Measurements from ENCODE around the gene WDR81. TPM values are rescaled to one million over a fixed set of nuclear protein-coding genes. Genes with fewer than 3 reads are reported as not detected.
"Not testable (repeated sequence)": the region's sequence is repeated elsewhere in the genome, so short reads cannot be mapped to it uniquely, and the experiment has no call there.

The WDR81 gene
- polyA plus RNA-seq, 10 donors = 6.4 to 16.6 (median 11.5) TPM

DNA sequence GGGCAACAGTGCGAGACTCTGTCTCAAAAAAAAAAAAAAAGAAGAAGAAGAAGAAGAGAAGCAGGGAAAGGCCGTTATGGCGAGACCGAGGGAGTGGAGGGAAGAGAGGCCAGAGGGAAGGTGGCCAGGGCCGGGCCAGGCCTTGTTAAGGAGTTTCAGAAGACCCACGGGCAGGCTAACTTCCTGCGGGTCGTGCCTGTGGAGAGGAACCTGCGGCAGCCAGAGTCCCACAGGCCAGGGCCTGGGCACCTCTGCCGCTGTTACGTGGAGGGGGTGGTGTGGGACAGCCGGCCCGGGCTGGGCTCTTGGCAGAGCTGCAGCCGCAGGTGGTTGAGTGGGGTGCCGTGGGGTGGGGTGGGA, 5.4 kb downstream of the WDR81 start:
- no peak for DNase-seq

DNA sequence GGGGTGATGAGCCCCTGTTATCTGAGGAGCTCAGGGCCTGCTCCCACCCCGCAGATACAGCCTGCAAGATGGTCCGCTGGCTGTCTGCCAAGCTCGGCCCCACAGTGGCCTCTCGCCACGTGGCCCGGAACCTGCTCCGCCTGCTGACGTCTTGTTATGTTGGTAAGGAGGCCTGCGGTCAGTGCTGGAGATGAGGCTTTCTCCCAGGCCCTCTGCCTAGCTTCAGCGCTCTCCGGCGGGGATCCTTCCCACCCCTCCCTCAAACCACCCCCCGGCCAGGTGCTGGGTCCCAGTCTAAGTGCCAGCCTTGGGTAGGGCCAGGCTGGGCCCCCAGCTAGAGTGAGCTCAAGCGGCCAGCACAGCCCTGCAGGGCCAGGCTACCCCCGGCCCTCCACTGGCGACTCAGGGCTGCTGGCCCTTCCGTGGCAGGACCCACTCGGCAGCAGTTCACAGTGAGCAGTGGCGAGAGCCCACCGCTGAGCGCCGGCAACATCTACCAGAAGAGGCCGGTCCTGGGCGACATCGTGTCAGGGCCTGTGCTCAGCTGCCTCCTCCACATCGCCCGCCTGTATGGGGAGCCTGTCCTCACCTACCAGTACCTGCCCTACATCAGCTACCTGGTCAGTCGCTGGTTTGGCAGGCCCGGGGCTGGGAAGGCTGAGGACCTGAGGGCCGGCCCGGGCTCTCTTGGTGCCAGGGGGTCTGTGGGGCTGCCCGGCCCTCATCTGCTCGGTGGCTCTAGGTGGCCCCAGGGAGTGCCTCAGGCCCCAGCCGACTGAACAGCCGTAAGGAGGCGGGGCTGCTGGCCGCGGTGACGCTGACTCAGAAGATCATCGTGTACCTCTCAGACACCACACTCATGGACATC, 6.1 kb downstream of the WDR81 start:
- peak; percentile 78 to 92 (median 89) for DNase-seq

DNA sequence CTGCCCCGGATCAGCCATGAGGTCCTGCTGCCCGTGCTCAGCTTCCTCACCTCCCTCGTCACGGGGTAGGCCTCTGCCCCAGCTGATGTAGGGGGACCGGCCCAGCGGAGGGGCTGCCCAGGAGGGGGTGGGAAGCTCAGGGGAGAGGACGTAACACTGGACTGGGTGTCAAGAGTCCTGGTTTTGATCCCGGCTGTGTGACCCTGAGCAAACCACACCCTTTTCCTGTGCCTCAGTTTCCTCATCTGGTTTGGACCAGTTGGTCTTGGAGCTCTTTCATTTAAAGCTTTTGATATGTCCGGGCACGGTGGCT, 6.6 kb downstream of the WDR81 start:
- DNase-seq = no peak

DNA sequence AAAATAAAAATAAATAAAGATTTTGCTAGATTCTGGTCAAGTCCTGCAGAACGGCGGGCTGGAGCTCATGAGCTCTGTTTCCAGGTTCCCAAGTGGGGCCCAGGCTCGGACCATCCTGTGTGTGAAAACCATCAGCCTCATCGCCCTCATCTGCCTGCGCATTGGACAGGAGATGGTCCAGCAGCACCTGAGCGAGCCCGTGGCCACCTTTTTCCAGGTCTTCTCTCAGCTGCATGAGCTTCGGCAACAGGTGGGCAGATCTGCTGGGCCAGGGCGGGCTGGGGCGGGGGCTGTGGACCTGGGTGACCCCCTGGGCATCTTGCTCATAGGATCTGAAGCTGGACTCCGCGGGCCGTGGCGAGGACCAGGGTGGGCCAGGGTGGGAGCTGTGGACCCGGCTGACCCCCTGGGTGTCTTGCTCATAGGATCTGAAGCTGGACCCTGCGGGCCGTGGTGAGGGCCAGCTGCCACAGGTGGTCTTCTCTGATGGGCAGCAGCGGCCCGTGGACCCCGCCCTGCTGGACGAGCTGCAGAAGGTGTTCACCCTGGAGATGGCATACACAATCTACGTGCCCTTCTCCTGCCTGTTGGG, 7.8 kb downstream of the WDR81 start:
- no peak for DNase-seq

DNA sequence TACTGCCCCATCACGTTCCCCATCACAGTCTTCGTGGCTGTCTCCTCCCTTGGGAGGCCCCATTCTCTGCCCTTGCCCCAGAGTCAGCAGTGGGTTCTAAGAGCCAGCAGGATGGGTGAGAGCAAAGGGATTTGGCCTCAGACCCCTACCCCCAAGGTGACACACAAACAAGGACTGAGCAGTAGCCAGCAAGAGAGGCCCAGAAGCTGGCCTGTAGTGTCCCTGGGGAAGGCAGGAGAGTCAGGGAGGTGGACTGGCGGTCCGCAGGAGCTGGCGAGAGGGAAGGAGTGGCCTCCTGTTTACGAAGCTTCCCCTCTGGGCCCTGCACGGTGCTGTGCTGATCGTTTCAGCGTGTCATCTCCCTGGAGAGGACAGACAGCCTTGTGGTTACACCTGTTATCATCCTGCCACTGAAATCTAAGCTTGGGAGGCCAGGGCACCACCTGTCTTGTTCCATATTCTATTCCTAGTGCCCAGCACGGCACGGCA, 8.4 kb downstream of the WDR81 start:
- DNase-seq = no peak

DNA sequence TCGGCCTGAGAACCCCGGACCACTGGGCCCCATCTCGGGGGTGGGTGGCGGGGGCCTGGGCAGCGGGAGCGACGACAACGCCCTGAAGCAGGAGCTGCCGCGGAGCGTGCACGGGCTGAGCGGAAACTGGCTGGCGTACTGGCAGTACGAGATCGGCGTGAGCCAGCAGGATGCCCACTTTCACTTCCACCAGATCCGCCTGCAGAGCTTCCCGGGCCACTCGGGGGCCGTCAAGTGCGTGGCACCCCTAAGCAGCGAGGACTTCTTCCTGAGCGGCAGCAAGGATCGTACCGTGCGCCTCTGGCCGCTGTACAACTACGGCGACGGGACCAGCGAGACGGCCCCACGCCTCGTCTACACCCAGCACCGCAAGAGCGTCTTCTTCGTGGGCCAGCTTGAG, 9.3 kb downstream of the WDR81 start:
- DNase-seq = no peak

DNA sequence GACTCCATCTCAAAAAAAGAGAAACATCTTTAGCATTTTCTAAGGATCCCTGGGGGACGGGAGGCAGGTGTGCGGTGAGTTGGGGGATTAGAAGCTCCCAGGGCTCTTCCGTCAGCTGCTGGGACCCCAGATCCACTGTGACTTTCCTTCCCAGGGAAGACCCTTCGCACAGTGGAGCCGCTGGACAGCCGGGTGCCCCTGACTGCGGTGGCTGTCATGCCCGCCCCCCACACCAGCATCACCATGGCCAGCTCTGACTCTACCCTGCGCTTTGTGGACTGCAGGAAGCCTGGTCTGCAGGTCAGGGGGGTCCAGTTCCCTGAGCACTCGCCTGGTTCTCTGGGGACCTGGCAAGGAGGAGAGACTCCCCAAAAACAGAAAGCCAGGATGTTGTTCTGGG, 10.9 kb downstream of the WDR81 start:
- DNase-seq = no peak

DNA sequence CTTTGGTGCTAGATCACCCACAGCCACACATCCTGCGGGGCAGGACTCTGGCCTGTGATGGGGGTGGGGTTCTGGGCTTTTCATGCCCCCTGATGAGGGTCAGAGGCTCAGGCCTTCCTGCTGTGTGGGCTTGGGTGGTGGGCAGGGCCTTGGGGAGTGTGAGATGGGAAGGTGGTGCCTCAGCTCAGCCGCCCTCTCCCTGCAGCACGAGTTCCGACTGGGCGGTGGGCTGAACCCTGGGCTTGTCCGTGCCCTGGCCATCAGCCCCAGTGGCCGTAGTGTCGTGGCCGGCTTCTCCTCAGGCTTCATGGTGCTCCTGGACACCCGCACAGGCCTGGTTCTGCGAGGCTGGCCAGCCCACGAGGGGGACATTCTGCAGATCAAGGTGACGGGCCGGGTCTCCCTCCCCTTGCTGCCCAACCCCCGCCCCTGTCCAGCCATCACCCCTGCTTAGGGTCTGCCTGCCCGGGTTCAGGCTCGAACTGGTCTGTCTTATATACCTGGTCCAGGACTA, 11.4 kb downstream of the WDR81 start:
- DNase-seq = no peak

DNA sequence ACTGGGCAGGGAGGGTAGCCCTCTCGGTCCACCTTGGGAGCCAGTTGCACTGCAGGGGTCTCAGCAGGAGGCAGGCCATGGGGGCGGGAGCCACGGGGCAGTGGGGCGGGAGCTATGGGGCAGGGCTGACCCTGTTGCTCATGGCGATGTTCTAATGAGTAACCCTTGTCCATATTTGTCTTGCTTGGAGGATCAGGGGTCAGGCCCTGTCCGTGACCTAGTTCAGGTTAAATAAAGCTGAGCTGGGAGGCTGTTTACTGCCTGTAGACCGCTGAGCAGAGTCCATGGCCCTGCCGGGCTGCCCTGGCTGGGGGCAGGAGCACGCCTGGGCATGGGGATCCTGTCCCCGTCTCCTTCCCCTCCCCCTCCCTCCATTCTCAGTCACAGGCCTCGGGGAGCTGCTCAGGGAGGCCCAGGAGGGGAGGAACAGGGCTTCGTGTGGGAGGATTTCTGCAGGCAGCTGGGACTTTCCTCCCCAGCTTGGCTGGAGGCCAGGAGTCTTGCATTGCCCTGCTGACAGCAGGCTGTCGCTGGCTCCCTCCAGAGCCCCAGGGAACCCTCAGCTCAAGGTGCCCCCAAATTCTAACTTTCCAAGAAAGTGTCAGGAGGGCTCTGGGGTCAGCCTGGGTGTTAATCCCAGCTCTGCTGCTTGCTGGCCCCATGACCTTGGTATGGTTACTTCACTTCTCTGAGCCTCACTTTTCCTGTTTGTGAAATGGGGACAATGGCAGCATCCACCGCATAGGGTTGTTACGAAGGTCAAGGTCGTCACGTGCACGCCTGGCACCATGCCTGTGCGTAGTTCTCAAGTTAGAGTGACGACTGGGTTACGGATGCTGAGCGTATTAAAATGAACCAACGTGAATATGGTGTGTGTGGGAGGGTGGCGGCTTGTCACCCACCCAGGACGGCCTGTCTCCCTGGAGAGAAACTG, 12.1 kb downstream of the WDR81 start:
- DNase-seq = peak in 1 of 3 donors; percentile 60

DNA sequence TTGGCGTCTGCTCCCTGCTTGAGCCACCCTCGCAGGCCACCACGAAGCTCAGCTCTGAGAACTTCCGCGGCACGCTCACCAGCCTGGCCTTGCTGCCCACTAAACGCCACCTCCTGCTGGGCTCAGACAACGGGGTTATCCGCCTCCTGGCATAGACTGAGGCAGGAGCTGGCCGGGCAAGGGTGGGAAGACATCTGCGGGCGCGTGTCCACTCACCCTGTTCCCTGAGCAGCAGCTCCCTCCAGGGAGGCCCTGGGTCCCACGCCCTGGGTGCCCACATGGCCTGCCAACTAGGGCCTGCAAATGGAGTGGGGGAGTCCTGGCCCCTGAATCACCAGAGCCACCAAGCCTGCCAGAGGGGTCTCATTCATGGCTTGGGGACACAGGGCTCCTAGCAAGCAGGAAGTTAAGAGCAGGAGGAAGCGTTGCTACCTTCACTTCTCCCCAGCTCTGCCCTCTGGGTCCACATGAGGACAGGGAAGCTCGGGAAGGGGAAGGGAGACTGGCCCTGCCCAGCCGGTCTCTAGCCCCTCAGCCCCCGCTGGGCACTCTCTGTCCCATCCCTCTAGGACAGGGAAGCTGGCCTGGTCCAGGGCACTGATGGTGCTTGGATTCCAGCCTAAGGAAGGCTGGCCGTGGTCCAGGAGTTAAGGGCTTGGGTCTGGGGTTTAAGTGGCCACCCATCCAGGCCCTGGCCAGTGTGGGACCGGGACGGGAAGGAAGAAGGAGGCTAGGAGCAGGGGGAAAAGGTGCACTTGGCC, 13.2 kb downstream of the WDR81 start:
- no peak for DNase-seq

DNA sequence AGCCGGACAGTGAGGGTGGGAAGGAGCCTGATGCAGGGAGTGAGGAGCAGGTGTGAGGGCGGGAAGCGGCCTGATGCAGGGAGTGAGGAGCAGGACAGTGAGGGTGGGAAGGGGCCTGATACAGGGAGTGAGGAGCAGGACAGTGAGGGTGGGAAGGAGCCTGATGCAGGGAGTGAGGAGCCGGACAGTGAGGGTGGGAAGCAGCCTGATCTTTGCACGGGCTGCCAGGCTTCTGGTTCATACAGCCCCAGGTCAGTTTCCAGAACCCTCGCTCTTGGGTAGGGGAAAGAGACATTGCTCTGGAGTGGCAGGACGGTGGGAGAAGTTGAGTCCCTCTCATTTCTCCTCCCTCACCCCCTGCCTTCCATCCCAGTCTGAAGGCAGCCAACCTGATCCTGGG, 17.4 kb downstream of the WDR81 start:
- DNase-seq = not testable (repeated sequence)

DNA sequence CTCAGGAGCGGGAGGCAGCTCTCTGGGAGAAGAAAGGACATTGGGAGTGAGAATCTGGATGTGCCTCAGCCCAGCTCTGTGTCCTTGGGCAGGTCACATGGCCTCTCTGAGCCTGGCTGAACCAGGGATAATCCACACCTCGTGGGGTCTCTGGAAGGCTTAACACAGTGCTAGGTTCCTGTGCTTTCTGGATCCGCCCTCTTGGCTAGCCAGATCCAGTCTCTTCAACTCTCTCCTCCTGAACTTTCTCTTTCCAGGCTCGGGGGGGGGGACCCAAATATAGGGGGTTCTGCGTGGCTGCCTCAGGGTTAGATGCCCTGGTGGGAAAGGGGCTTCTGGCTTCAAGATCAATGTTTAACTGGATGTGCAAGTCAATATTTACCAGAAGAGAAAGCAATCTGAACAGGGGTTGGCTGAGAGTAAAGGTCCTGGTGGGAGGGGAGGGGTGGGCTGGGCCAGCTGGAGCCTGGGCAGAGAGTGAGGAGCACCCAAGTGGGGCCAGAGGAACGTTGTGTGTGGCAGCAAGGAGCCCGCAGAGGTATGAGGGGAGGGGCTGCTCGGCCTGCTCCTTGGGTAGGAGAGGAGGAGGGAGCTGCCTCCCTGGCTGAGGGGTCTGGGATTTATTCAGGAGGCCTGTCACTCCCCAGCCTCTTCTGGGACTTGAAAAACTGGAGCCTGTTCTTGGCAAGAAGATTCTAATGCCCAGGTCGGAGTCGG, 18.0 kb downstream of the WDR81 start, which contains the start of gene SERPINF2:
Gene SERPINF2 (plus strand): TSS at position 501 of the 717 bp plus-strand sequence. CDS start 2,125 bp downstream, outside the sequence.
- DNase-seq = no peak

DNA sequence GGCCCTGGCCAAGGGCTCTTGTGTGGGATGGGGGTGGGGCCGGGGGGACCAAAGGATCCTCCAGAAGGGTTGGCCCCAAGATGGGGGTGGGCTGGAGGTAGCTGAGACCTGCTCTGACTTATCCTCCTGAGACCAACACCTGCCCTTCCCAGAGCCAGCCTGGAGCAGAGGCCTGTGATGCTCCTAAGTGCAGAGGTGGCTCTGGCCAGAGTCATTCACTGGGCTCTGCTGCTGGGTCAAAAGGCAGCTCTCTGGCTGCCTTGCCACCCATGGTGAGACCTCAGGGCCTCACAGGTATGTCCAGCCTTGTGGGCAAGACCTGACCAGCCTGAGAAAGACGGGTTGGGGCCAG, 18.6 kb downstream of the WDR81 start:
- DNase-seq = no peak

DNA sequence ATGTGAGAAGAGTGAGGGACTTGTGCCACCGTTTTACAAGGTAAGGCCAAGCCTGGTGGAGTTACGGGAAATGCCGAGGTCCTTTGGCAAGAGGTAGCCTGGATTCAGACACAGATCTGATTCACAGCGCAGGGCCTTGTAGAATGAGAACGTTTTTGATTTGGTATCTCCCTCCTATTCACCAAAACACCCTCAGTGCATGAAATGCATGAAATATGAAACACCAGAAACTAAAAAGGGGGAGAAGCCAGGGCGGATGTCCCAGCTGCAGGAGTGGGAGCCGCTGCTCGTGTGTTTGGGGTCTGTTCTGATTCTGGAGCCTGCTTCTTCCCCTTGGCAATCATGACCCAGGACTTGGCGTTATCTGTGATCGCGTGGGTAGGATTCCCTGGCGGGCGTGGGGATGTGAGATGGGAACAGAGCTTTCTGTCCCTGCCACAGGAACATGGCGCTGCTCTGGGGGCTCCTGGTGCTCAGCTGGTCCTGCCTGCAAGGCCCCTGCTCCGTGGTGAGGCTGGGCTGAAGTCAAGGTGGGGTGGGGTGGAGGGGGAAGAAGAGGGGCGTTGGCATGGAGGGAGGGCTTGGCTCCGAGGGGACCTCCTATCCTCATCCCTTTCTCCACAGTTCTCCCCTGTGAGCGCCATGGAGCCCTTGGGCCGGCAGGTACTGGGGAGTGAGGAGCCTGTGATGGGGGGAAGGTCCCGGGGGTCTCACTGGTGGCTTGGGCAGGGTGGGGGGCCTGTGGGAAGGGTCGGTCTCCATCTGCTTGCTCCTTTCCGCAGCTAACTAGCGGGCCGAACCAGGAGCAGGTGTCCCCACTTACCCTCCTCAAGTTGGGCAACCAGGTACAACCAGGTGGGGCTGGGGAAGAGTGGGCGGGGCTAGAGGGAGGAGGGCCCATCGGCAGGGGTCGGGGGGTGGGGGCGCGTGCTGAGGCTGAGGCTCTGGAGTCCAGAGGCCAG, 20.3 kb downstream of the WDR81 start:
- no peak for DNase-seq

DNA sequence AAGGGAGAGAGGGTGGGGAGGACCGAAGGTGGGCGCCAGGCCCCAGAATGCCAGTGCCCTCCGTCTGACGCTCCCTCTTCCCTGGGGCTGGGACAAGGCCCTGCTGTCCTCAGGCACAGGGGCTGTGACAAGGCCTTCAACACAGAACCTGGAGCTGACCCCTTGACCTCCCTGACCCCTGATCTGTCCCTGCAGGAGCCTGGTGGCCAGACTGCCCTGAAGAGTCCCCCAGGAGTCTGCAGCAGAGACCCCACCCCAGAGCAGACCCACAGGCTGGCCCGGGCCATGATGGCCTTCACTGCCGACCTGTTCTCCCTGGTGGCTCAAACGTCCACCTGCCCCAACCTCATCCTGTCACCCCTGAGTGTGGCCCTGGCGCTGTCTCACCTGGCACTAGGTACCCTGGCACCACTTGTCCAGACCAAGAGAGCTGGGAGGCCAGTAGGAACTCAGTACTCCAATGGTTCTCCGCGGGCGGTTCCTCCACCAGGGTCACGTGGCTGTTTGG, 21.1 kb downstream of the WDR81 start:
- DNase-seq = no peak

DNA sequence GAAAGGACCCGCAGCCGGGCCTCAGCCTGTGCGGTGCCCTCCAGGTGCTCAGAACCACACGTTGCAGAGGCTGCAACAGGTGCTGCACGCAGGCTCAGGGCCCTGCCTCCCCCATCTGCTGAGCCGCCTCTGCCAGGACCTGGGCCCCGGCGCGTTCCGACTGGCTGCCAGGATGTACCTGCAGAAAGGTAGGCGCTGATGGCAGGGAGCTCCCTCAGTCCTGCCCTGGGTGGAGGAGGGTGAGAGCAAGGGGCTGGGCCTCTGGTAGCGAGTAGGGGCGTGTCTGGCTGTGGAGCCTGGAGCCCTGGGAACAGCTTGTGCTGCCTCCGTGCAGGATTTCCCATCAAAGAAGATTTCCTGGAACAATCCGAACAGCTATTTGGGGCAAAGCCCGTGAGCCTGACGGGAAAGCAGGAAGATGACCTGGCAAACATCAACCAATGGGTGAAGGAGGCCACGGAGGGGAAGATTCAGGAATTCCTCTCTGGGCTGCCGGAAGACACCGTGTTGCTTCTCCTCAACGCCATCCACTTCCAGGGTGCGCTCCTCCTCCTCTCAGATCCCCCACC, 22.6 kb downstream of the WDR81 start:
- DNase-seq = no peak

DNA sequence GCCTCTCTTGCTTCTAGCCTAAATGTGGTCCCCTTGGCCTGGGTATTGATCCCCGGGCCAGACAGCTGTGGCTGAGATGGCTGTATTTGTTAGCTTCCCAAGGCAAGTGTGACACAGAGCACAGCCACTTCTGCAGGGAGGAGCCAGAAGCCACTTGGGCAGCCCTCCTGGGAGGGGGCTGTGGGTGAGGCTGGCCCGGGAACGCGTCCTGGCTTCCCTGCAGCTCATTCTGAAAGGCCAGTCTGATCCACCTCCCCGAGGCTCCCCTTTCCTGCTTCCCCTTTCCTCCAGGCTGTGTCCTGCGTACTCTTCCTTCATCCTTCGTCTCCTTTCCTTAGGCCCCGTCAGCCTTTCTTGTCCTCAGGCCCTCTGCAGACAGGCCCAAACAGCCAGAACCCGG, 26.1 kb downstream of the WDR81 start:
- no peak for DNase-seq

DNA sequence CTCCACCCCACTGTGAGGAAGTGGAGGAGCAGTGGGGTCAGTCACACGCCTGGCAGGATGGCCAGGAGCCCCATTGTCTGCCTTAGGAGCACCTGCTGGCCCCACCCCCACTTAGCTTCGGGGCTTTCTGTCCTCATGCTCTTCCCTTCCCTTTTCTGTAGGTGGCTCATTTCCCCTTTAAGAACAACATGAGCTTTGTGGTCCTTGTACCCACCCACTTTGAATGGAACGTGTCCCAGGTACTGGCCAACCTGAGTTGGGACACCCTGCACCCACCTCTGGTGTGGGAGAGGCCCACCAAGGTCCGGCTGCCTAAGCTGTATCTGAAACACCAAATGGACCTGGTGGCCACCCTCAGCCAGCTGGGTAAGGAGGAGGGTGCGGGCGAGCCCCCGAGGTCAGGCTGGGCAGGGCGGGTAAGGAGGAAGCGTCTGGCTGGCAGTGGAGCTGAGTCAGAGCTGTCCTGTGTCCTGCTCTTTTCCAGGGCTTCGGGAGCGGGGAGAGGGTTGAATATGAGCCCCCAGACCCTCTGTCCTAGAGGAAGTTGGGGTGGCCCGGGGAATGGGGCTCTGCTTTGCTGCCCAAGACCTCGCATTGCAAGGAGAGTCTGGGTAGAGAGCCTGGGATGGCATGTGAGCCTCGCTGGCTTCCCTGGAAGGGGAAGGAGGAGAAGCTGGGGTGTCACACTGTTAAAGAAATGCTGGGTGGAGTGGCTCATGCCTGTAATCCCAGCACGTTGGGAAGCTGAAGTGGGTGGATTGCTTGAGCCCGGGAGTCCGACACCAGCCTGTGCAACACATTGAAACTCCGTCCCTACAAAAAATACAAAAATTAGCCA, 28.1 kb downstream of the WDR81 start:
- no peak for DNase-seq

Data from muscle of back (tissue), 11 donors.